GM12891 (cell line): ENCODE results near the gene RNF41.
A peak's percentile ranks its signal among the peaks of the same experiment; 100 is the strongest.

ENCODE experiments used
- DNase-seq: peaks from one replicate; pipeline ENCODE4 v3.0.0; 2011; ENCODE audit warnings: low spot score; ENCODE audit not compliant: insufficient read length
- FAIRE-seq: peaks from 2 replicates; lab custom pipeline; 2011; peaks lifted over from hg19 to GRCh38; lab: Jason Lieb, UNC
- PAX5 ChIP-seq: IDR thresholded peaks from 2 replicates; pipeline ENCODE4 v1.6.1; 2011; ENCODE audit warnings: low read length, moderate library complexity, mild to moderate bottlenecking; ENCODE audit not compliant: insufficient read depth, severe bottlenecking
- POLR2A ChIP-seq: IDR thresholded peaks from 2 replicates; pipeline ENCODE4 v1.6.1; 2011; ENCODE audit warnings: low read depth, low read length, control low read depth
- POLR2AphosphoS5 ChIP-seq: IDR thresholded peaks from 2 replicates; pipeline ENCODE4 v1.6.1; 2011; ENCODE audit warnings: low read depth, low read length, control low read depth
- POU2F2 ChIP-seq: IDR thresholded peaks from 2 replicates; pipeline ENCODE4 v1.6.1; 2011; ENCODE audit warnings: low read depth, mild to moderate bottlenecking, control low read depth, low read length, moderate library complexity
- SPI1 ChIP-seq: IDR thresholded peaks from 2 replicates; pipeline ENCODE4 v1.6.1; 2011; ENCODE audit warnings: low read depth, low read length, control low read depth
- TAF1 ChIP-seq: IDR thresholded peaks from 2 replicates; pipeline ENCODE4 v1.6.1; 2011; ENCODE audit warnings: low read depth, low read length, control low read depth

RNF41 gene

DNA sequence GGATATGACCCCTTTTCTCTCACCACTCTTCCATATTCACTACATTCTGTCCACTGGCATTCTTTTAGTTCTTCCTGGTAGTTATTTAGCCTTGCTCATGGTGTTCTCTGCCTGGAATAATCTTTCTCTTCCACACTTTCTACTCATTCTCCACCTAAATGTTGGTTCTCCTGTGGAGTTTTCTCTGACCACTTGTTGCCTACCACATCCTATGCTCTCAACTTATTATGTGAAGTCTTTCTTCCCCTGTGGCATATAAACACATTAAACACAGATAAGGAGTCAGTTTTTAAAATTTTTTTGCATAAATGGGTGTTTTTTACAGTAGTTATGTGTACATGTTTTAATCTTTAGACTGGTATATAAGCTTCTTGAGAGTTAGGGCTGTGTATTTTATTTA lies 29.1 kb downstream of the RNF41 start:
- TF ChIP-seq POU2F2 (no peak), POLR2A (no peak), PAX5 (no peak), POLR2AphosphoS5 (no peak), SPI1 (no peak), TAF1 (no peak)
- DNase-seq (no peak), FAIRE-seq (no peak)

DNA sequence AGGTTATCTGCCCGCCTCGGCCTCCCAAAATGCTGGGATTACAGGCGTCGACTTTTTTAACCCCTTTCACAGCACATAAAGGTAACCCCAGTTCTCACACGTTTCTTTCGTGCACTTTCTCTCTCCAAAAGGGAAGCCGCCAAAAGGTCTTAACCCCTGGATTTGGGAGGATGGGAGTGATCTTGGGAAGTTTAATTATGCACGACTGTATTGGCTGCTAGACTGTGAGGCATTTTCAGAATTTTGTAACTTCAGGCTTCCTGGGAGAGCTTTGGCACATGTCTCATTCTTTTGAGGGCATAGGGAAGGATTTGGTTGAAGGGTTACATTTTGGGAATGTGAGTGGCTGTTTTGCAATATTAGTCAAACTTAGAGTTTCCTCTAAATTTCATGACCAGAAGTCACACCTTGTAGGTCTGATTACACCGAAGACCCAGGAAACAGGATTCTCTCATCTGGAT lies 31.0 kb downstream of the RNF41 start:
- no peak for FAIRE-seq
- no peak for DNase-seq
- TF ChIP-seq TAF1 (no peak), POLR2A (no peak), POU2F2 (no peak), PAX5 (no peak), SPI1 (no peak), POLR2AphosphoS5 (no peak)

- TF ChIP-seq POLR2AphosphoS5, result peak; percentile 32; the same call in 1 of the 2 replicates
- peak; percentile 24 for TF ChIP-seq PAX5
- no peak for TF ChIP-seq POLR2A
- FAIRE-seq, result peak; percentile 85
- peak; percentile 62 for DNase-seq
Measured at GRCh38 chr12:56189918-56190694, 31.6 kb downstream of the RNF41 start.

GRCh38 chr12:56189099-56189917 lies 32.4 kb downstream of the RNF41 start, which contains the start of gene SMARCC2:
SMARCC2 (minus strand) TSS chr12:56189483; CDS start chr12:56189461, 22 bp downstream.
- FAIRE-seq (peak; percentile 87), DNase-seq (peak; percentile 89)
- TF ChIP-seq SPI1 (no peak), POLR2A (peak; percentile 37; the same call in 1 of the 2 replicates), POLR2AphosphoS5 (peak; percentile 28; the same call in 1 of the 2 replicates)

GRCh38 chr12:56188778-56189098 lies 33.0 kb downstream of the RNF41 start:
- TF ChIP-seq POLR2A (no peak), PAX5 (no peak), POLR2AphosphoS5 (no peak), POU2F2 (no peak), TAF1 (no peak), SPI1 (no peak)
- no peak for DNase-seq
- FAIRE-seq, result no peak

- TF ChIP-seq PAX5 (no peak), TAF1 (no peak), POLR2A (no peak), SPI1 (no peak), POLR2AphosphoS5 (no peak), POU2F2 (no peak)
- DNase-seq (no peak), FAIRE-seq (no peak)
Measured at GRCh38 chr12:56188131-56188777, 33.5 kb downstream of the RNF41 start.

DNA sequence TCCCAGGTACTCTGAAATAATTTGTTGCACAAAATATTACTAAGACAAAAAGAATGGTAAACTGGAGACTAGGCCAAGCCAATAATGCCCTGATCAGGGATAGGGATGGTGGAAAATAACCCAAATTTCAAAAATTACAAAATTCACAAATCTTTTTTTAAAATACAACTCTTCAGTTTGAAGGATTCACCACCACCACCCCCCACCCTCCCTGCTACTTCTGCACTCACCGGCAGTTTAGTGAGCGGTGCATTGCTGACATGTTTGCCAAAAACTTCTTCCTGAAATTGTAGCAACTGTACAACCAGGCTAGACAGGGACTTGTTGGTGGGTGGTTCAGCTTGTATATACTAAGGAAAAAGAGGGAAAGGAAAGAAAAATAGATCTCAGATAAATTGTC lies 34.8 kb downstream of the RNF41 start:
- FAIRE-seq (no peak), DNase-seq (no peak)
- TF ChIP-seq TAF1, result no peak
- no peak for TF ChIP-seq POU2F2
- TF ChIP-seq POLR2A, result no peak
- no peak for TF ChIP-seq PAX5
- TF ChIP-seq SPI1, result no peak
- TF ChIP-seq POLR2AphosphoS5, result no peak

GRCh38 chr12:56178347-56178746 lies 43.4 kb downstream of the RNF41 start:
- FAIRE-seq (no peak), DNase-seq (no peak)
- TF ChIP-seq POLR2AphosphoS5 (no peak; the same call in none of the 2 replicates), PAX5 (no peak)

DNA sequence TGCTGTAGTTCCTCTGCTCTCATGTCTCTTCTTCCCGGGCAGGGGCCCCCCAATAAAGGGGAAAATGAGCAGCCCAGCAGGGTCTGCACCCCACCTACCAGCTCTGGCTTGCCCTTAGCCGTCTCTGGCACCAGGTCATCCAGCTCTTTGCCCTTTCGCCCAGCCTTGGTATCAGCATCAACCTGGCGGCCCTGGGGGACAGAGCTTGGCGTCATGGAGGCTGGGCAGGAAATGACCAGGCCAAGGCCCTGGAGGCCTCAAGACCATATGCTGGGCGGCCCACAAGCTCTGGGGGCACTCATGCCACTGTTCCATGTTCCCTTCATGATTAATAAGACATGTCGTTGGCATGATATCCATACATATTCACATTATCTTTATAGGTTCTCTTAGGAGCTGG lies 48.9 kb downstream of the RNF41 start:
- DNase-seq (no peak), FAIRE-seq (no peak)
- TF ChIP-seq POLR2AphosphoS5 (no peak; the same call in 1 of the 2 replicates), PAX5 (no peak), SPI1 (no peak), TAF1 (no peak), POLR2A (no peak), POU2F2 (no peak)

GRCh38 chr12:56169229-56169759 lies 52.4 kb downstream of the RNF41 start:
- FAIRE-seq, result no peak
- TF ChIP-seq POLR2A (no peak), PAX5 (no peak), POLR2AphosphoS5 (no peak), POU2F2 (no peak)
- no peak for DNase-seq
